ENCODE data around the gene XBP1.

GRCh38 chr22:28817919-28818859 is 17.8 kb upstream of the XBP1 start:
- TF ChIP-seq POLR2A (IDR thresholded peaks at IDR 0.05; ENCODE audit: low read depth, low read length), result no peak
- no peak for TF ChIP-seq HCFC1 (IDR thresholded peaks at IDR 0.05; ENCODE audit: low read length)
- no peak for TF ChIP-seq CBX3 (IDR thresholded peaks at IDR 0.05; ENCODE audit: borderline replicate concordance, low read depth)

All from GM12878 (cell line).